Measurements from ENCODE around the gene UCHL5.

The UCHL5 gene

DNA sequence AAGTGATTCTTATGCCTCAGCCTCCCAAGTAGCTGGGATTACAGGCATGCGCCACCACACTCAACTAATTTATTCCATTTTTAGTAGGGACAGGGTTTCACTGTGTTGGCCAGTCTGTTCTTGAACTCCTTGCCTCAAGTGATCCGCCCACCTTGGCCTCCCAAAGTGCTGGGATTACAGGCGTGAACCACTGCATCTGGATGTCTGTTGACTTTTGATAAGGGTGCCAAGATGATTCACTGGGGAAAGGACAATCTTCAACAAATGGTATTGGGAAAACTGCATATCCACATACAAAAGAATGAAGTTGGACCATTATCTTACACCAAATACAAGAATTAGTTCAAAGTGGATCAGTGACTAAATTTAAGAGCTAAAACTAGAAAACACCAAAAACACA is 20.0 kb upstream of the UCHL5 start:
- TF ChIP-seq CTCF (IDR thresholded peaks at IDR 0.05; ENCODE audit: low read depth, low read length, missing control alignments): no peak
- no peak for DNase-seq (ENCODE audit: low read depth)

GRCh38 chr1:193077991-193078390 is 18.8 kb upstream of the UCHL5 start:
- no peak for TF ChIP-seq CTCF (IDR thresholded peaks at IDR 0.05; ENCODE audit: low read depth, low read length, missing control alignments)

More for the DNA sequence above, 20.0 kb upstream of the UCHL5 start:
- H3K4me3 ChIP-seq (ENCODE audit: low read depth, low read length): no peak overlapping the region

DNA sequence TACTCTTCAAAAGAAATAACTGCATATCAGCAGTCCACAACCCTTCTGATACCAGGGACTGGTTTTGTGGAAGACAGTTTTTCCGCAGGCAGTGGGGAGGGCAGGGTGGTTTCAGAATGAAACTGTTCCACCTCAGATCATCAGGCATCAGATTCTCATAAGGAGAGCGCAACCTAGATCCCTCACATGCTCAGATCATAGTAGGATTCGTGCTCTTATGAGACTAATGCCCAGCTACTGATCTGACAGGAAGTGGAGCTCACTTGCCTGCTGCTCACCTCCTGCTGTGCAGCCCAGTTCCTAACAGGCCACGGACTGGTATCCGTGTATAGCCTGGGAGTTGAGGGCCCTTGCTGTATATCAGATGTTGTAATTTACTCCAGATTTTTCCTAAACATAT is 11.8 kb upstream of the UCHL5 start:
- H3K4me3 ChIP-seq (ENCODE audit: low read depth, low read length): no peak overlapping the region; the same call in 1 of the 2 replicates
- no peak for TF ChIP-seq CTCF (IDR thresholded peaks at IDR 0.05; ENCODE audit: low read depth, low read length, missing control alignments)
- DNase-seq (ENCODE audit: low read depth): no peak

More at GRCh38 chr1:193077991-193078390, 18.8 kb upstream of the UCHL5 start:
- H3K4me3 ChIP-seq (ENCODE audit: low read depth, low read length): no peak overlapping the region
- DNase-seq (ENCODE audit: low read depth): no peak

DNA sequence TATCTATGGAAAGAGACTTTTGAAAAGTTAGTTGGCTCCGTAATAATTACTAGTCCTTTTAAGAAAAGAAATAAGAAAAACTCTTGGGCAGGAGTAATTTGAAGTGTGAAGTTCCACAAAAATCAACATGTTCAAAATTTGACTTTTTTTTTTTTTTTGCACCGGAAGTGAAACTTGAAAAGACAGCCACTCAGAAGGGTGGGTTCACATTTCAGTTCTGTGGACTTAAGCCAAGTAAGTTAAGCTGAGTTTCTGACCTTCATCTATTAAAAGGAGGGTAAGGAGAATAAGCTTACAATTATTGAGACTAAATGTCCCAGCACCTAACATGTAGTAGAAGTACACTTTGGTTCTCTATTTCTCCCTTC is 11.2 kb upstream of the UCHL5 start:
- no peak for DNase-seq (ENCODE audit: low read depth)
- no peak for TF ChIP-seq CTCF (IDR thresholded peaks at IDR 0.05; ENCODE audit: low read depth, low read length, missing control alignments)

GRCh38 chr1:193069748-193070385 is 10.7 kb upstream of the UCHL5 start:
- H3K4me3 ChIP-seq (ENCODE audit: low read depth, low read length): no peak overlapping the region; the same call in 1 of the 2 replicates
- TF ChIP-seq CTCF (IDR thresholded peaks at IDR 0.05; ENCODE audit: low read depth, low read length, missing control alignments): peak; percentile 65
- DNase-seq (ENCODE audit: low read depth): no peak

More for the DNA sequence above, 11.2 kb upstream of the UCHL5 start:
- H3K4me3 ChIP-seq (ENCODE audit: low read depth, low read length): no peak overlapping the region; the same call in 1 of the 2 replicates

GRCh38 chr1:193068013-193068412 is 8.9 kb upstream of the UCHL5 start:
- no peak for TF ChIP-seq CTCF (IDR thresholded peaks at IDR 0.05; ENCODE audit: low read depth, low read length, missing control alignments)
- H3K4me3 ChIP-seq (ENCODE audit: low read depth, low read length): no peak overlapping the region
- no peak for DNase-seq (ENCODE audit: low read depth)

- no peak for DNase-seq (ENCODE audit: low read depth)
- TF ChIP-seq CTCF (IDR thresholded peaks at IDR 0.05; ENCODE audit: low read depth, low read length, missing control alignments): no peak
- H3K4me3 ChIP-seq (ENCODE audit: low read depth, low read length): peak overlapping the region; percentile 37; the same call in 1 of the 2 replicates
Observed at GRCh38 chr1:193066606-193067005, 7.4 kb upstream of the UCHL5 start.
